ENCODE data around the gene ROBO2. TPM values are rescaled to one million over a fixed set of nuclear protein-coding genes. Genes with fewer than 3 reads are reported as not detected.

The ROBO2 gene
- total and polyA plus RNA-seq, 11 donors = 0.04 to 0.93 (median 0.06) TPM; not detected in 6

DNA sequence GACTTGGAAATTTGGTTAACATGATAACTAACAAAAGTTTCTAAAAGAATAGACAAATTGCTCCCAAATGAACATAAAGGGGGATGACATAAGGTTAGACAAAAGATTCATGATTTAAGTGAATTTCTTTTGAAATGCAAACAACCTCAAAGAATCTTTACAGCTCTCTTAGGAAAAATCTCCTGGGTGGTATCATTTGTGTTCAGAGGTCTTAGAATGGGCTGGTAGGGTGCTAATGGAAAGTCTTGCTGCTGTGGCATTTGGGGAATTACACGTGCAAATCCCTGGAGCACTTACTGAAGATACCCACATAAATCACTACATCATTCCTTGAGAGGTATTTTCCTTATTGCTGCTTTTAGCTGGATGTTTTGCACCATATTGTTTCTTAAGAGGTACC, 14.4 kb upstream of the ROBO2 start:
- 43 to 52% (median 46%) methylated on average over 1 of the region's 1 CpG for WGBS, 4 donors

GRCh38 chr3:77026904-77027634, 12.8 kb upstream of the ROBO2 start:
- intact Hi-C loops (cut with DNase I) = no loop called here
- no peaks in the 10 kb centered on the region for H3K9me3 ChIP-seq
- H3K4me3 ChIP-seq = no peak overlapping the region
- TF ChIP-seq POLR2A (IDR thresholded peaks at IDR 0.05) = no peak
- TF ChIP-seq CTCF (IDR thresholded peaks at IDR 0.05) = no peak
- no peak overlapping the region for H3K27ac ChIP-seq
- 70 to 77% (median 73%) methylated on average over 5 of the region's 5 CpGs for WGBS, 4 donors
- DNase-seq = no peak
- ATAC-seq = no peak
- H3K4me1 ChIP-seq = no peaks in the 10 kb centered on the region
- H3K27me3 ChIP-seq = peaks cover 0 to 4% (median 0%) of the 10 kb centered on the region in 9 donors
- no peaks in the 10 kb centered on the region for H3K36me3 ChIP-seq

More for the DNA sequence above, 14.4 kb upstream of the ROBO2 start:
- TF ChIP-seq POLR2A (IDR thresholded peaks at IDR 0.05) = no peak
- no peak for TF ChIP-seq CTCF (IDR thresholded peaks at IDR 0.05)
- Histone ChIP-seq H3K9me3 (no peaks in the 10 kb centered on the region), H3K27ac (no peak overlapping the region), H3K4me1 (no peaks in the 10 kb centered on the region), H3K36me3 (no peaks in the 10 kb centered on the region), H3K27me3 (no peaks in the 10 kb centered on the region), H3K4me3 (no peak overlapping the region)
- DNase-seq (no peak), ATAC-seq (no peak)
- intact Hi-C loops (cut with DNase I) = no loop called here

GRCh38 chr3:77028005-77028404, 11.9 kb upstream of the ROBO2 start:
- Histone ChIP-seq H3K36me3 (no peaks in the 10 kb centered on the region), H3K4me3 (no peak overlapping the region), H3K27ac (no peak overlapping the region), H3K27me3 (peaks cover 0 to 4% (median 0%) of the 10 kb centered on the region in 9 donors), H3K9me3 (no peaks in the 10 kb centered on the region), H3K4me1 (no peaks in the 10 kb centered on the region)
- DNase-seq (no peak), ATAC-seq (no peak)
- WGBS, 4 donors = 55 to 69% (median 63%) methylated on average over 2 of the region's 2 CpGs
- no peak for TF ChIP-seq POLR2A (IDR thresholded peaks at IDR 0.05)
- intact Hi-C loops (cut with DNase I) = no loop called here

DNA sequence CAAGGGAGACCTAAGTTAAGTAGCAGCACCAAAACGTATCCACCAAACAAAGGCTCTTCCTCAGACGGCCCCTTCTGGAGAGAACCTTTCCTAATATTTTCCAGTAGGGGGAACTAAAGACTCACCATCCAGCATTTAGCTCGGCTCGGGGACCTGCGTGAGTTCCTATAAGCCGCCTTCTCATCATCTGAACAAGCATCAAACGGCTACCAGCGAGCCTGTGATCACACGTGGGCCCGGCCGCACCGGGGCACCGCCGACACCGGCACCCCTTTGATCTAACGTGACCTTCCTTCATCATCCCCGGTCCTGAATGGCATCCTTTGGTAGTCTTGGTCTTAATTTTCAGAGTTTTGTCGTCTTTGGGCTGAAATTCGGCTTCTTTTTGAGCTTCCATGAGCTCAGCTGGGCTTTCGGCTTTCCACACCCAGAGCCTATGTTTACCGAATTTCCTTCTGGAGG, 1.4 kb upstream of the ROBO2 start:
- DNase-seq (peak in 4 of 5 donors; percentile 34 to 61 (median 48)), ATAC-seq (peak; percentile 84 to 95 (median 94))
- WGBS, 4 donors = 1% methylated on average over 21 of the region's 21 CpGs
- peaks cover 0 to 65% (median 16%) of the 10 kb centered on the region in 9 donors for H3K27me3 ChIP-seq
- intact Hi-C loops (cut with DNase I) = loop anchor here (1.0 to 10.0 kb wide), 10 partner anchors 216 to 1614 kb away; no protein-coding TSS in a partner anchor
- H3K4me1 ChIP-seq = peaks cover 0 to 19% (median 7%) of the 10 kb centered on the region in 12 donors
- no peaks in the 10 kb centered on the region for H3K36me3 ChIP-seq
- peak overlapping the region in 10 of 12 donors; percentile 11 to 59 (median 48) for H3K4me3 ChIP-seq
- no peak overlapping the region for H3K27ac ChIP-seq
- TF ChIP-seq POLR2A (IDR thresholded peaks at IDR 0.05) (no peak), CTCF (IDR thresholded peaks at IDR 0.05) (peak; percentile 25 to 72 (median 56))
- H3K9me3 ChIP-seq = no peaks in the 10 kb centered on the region

Data from heart left ventricle (tissue), 16 donors.